Activated CD8-positive, alpha-beta T cell treated with anti-CD3 and anti-CD28 coated beads, Interleukin-2, amount 10 ng/mL, durations not matched to agents 7 days and 5 days (primary cell): ENCODE results near the gene S100P. TPM values are rescaled to one million over a fixed set of nuclear protein-coding genes. Genes with fewer than 3 reads are reported as not detected.

ENCODE experiments used
- ATAC-seq: fragments of 150-1000 bp; cut with Tn5 transposase; one replicate; pipeline ENCODE4 v1.10.0; 2021; ENCODE audit warnings: moderate library complexity
- CTCF ChIA-PET: fragments of 350-600 bp; sonication (Branson Sonifier 250); formaldehyde crosslinking; loops from one replicate; lab custom pipeline; 2021; ENCODE audit warnings: antibody characterized with exemption; lab: Charles Lee
- POLR2A ChIA-PET: fragments of 350-600 bp; sonication (Branson Sonifier 250); formaldehyde crosslinking; loops from one replicate; lab custom pipeline; 2021; ENCODE audit warnings: antibody characterized with exemption; lab: Charles Lee
- DNase-seq: peaks from one replicate; pipeline ENCODE4 v3.0.0-alpha.2; 2020
- H3K27ac Mint-ChIP-seq: one replicate; pipeline ENCODE4 v1.8.0; 2021; ENCODE audit warnings: mild to moderate bottlenecking, mixed read lengths
- H3K27me3 Mint-ChIP-seq: one replicate; pipeline ENCODE4 v1.8.0; 2021; ENCODE audit warnings: low read depth, mixed read lengths
- H3K36me3 Mint-ChIP-seq: one replicate; pipeline ENCODE4 v1.8.0; 2021; ENCODE audit warnings: low read depth, mixed read lengths
- H3K4me1 Mint-ChIP-seq: one replicate; pipeline ENCODE4 v1.8.0; 2021; ENCODE audit warnings: low read depth, mixed read lengths
- H3K4me3 Mint-ChIP-seq: one replicate; pipeline ENCODE4 v1.8.0; 2021; ENCODE audit warnings: mild to moderate bottlenecking, mixed read lengths
- H3K9me3 Mint-ChIP-seq: one replicate; pipeline ENCODE4 v1.8.0; 2022; ENCODE audit warnings: mixed read lengths; ENCODE audit not compliant: insufficient read depth
- total RNA-seq, 2 experiments: library from RNA; stranded (reverse); gene quantifications; one replicate each; pipeline ENCODE4 v1.2.3, GENCODE V29; 2021

Gene S100P
- total RNA-seq, 2 experiments from 2014 or later: 8.3 to 8.5 TPM

GRCh38 chr4:6714954-6715353 lies 21.3 kb downstream of the S100P start:
- CTCF ChIA-PET: interaction anchor here (1.0 to 22.2 kb wide), 3 partner anchors 14 to 160 kb away, joined by 4 to 354 read pairs (median 202); a partner anchor contains a TSS
- DNase-seq (no peak), ATAC-seq (no peak)
- Mint-ChIP-seq H3K4me1 (peaks cover 40% of the 10 kb centered on the region), H3K27ac (no peak overlapping the region), H3K9me3 (peaks cover 10% of the 10 kb centered on the region), H3K27me3 (no peaks in the 10 kb centered on the region), H3K4me3 (peak overlapping the region; percentile 23), H3K36me3 (peaks cover 19% of the 10 kb centered on the region)
- POLR2A ChIA-PET: interaction anchor here (3.1 kb wide), 2 partner anchors 24 to 40 kb away, joined by 25 to 39 read pairs; a partner anchor contains a TSS

GRCh38 chr4:6715704-6716017 lies 22.0 kb downstream of the S100P start:
- DNase-seq: no peak
- Mint-ChIP-seq H3K36me3 (peaks cover 18% of the 10 kb centered on the region), H3K4me1 (peaks cover 40% of the 10 kb centered on the region), H3K9me3 (peaks cover 10% of the 10 kb centered on the region), H3K27ac (peak overlapping the region; percentile 97), H3K4me3 (peak overlapping the region; percentile 91), H3K27me3 (no peaks in the 10 kb centered on the region)
- ChIA-PET POLR2A (interaction anchor here (0.6 to 3.1 kb wide), 10 partner anchors 11 to 356 kb away, joined by 3 to 39 read pairs (median 6); partner anchors contain the start of gene TBC1D14), CTCF (interaction anchor here (1.0 to 22.2 kb wide), 10 partner anchors 9 to 354 kb away, joined by 3 to 354 read pairs (median 10); partner anchors contain the start of genes KIAA0232 and TADA2B)
- ATAC-seq: no peak

GRCh38 chr4:6716018-6716911 lies 22.6 kb downstream of the S100P start, which contains the start of gene BLOC1S4:
BLOC1S4 (plus strand) TSS chr4:6716174; CDS start chr4:6716210, 36 bp downstream.
- H3K9me3 Mint-ChIP-seq: peaks cover 10% of the 10 kb centered on the region
- H3K4me3 Mint-ChIP-seq: peak within 1 kb of the TSS; percentile 91
- peak within 1 kb of the TSS; percentile 97 for H3K27ac Mint-ChIP-seq
- no peaks in the 10 kb centered on the region for H3K27me3 Mint-ChIP-seq
- ATAC-seq (peak; percentile 83), DNase-seq (peak; percentile 92)
- POLR2A ChIA-PET: interaction anchor here (0.6 to 3.1 kb wide), 13 partner anchors 9 to 355 kb away, joined by 3 to 39 read pairs (median 5); partner anchors contain the start of genes MRFAP1 and TBC1D14
- H3K4me1 Mint-ChIP-seq: peaks cover 35% of the 10 kb centered on the region
- CTCF ChIA-PET: interaction anchor here (0.6 to 22.2 kb wide), 20 partner anchors 9 to 355 kb away, joined by 3 to 354 read pairs (median 4); partner anchors contain the start of genes KIAA0232, TADA2B and TBC1D14
- H3K36me3 Mint-ChIP-seq: peaks cover 14% of the 10 kb centered on the region

GRCh38 chr4:6716958-6717655 lies 23.4 kb downstream of the S100P start:
- Mint-ChIP-seq H3K27ac (peak overlapping the region; percentile 97), H3K27me3 (peaks cover 3% of the 10 kb centered on the region), H3K4me1 (peaks cover 31% of the 10 kb centered on the region), H3K4me3 (peak overlapping the region; percentile 91), H3K36me3 (peaks cover 14% of the 10 kb centered on the region), H3K9me3 (peaks cover 10% of the 10 kb centered on the region)
- ATAC-seq (no peak), DNase-seq (no peak)
- POLR2A ChIA-PET: interaction anchor here (0.5 to 3.1 kb wide), 10 partner anchors 10 to 352 kb away, joined by 3 to 39 read pairs (median 6); partner anchors contain the start of gene MRFAP1
- CTCF ChIA-PET: interaction anchor here (0.6 to 22.2 kb wide), 20 partner anchors 10 to 355 kb away, joined by 3 to 354 read pairs (median 4); partner anchors contain the start of genes KIAA0232, MAN2B2, TADA2B and TBC1D14

- no peak for DNase-seq
- Mint-ChIP-seq H3K4me3 (no peak overlapping the region), H3K27me3 (peaks cover 3% of the 10 kb centered on the region), H3K27ac (peak overlapping the region; percentile 3), H3K4me1 (peaks cover 33% of the 10 kb centered on the region), H3K9me3 (no peaks in the 10 kb centered on the region), H3K36me3 (peaks cover 14% of the 10 kb centered on the region)
- ChIA-PET POLR2A (interaction anchor here (0.9 to 2.0 kb wide), 2 partner anchors 46 to 155 kb away, joined by 3 to 10 read pairs; a partner anchor contains a TSS), CTCF (interaction anchor here (0.9 to 22.2 kb wide), 19 partner anchors 9 to 363 kb away, joined by 3 to 354 read pairs (median 5); partner anchors contain the start of genes MRFAP1L1 and S100P)
- ATAC-seq: no peak
Observed at GRCh38 chr4:6718932-6719610, 25.4 kb downstream of the S100P start.

- no peak overlapping the region for H3K27ac Mint-ChIP-seq
- no peak for DNase-seq
- POLR2A ChIA-PET: interaction anchor here (2.0 kb wide), 1 partner anchor 154 kb away, joined by 10 read pairs; no protein-coding TSS in a partner anchor
- H3K4me1 Mint-ChIP-seq: peaks cover 33% of the 10 kb centered on the region
- CTCF ChIA-PET: interaction anchor here (0.9 to 22.2 kb wide), 27 partner anchors 10 to 362 kb away, joined by 3 to 354 read pairs (median 4); partner anchors contain the start of genes GRPEL1, MRFAP1, MRFAP1L1 and S100P
- no peaks in the 10 kb centered on the region for H3K9me3 Mint-ChIP-seq
- H3K27me3 Mint-ChIP-seq: peaks cover 3% of the 10 kb centered on the region
- H3K36me3 Mint-ChIP-seq: peaks cover 14% of the 10 kb centered on the region
- ATAC-seq: no peak
- no peak overlapping the region for H3K4me3 Mint-ChIP-seq
Observed at GRCh38 chr4:6719611-6720179, 26.0 kb downstream of the S100P start.

- H3K9me3 Mint-ChIP-seq: no peaks in the 10 kb centered on the region
- peaks cover 14% of the 10 kb centered on the region for H3K36me3 Mint-ChIP-seq
- H3K27me3 Mint-ChIP-seq: peaks cover 3% of the 10 kb centered on the region
- no peak overlapping the region for H3K27ac Mint-ChIP-seq
- H3K4me1 Mint-ChIP-seq: peaks cover 30% of the 10 kb centered on the region
- ChIA-PET POLR2A (interaction anchor here (2.0 kb wide), 1 partner anchor 153 kb away, joined by 10 read pairs; no protein-coding TSS in a partner anchor), CTCF (interaction anchor here (0.7 to 22.2 kb wide), 36 partner anchors 10 to 361 kb away, joined by 3 to 354 read pairs (median 4); partner anchors contain the start of genes GRPEL1, MRFAP1, MRFAP1L1 and S100P)
- ATAC-seq: peak; percentile 51
- peak; percentile 84 for DNase-seq
- H3K4me3 Mint-ChIP-seq: peak overlapping the region; percentile 28
Observed at GRCh38 chr4:6720202-6720699, 26.6 kb downstream of the S100P start.

- Mint-ChIP-seq H3K4me3 (no peak overlapping the region), H3K27me3 (peaks cover 3% of the 10 kb centered on the region), H3K27ac (no peak overlapping the region), H3K4me1 (peaks cover 23% of the 10 kb centered on the region), H3K9me3 (no peaks in the 10 kb centered on the region), H3K36me3 (peaks cover 10% of the 10 kb centered on the region)
- ChIA-PET POLR2A (no interaction called here), CTCF (interaction anchor here (0.7 to 8.5 kb wide), 8 partner anchors 56 to 351 kb away, joined by 3 to 202 read pairs (median 3); no protein-coding TSS in a partner anchor)
- ATAC-seq: no peak
- DNase-seq: no peak
Observed at GRCh38 chr4:6721121-6721520, 27.4 kb downstream of the S100P start.

- H3K27me3 Mint-ChIP-seq: peaks cover 3% of the 10 kb centered on the region
- POLR2A ChIA-PET: no interaction called here
- H3K9me3 Mint-ChIP-seq: no peaks in the 10 kb centered on the region
- DNase-seq: no peak
- peaks cover 23% of the 10 kb centered on the region for H3K4me1 Mint-ChIP-seq
- no peak overlapping the region for H3K27ac Mint-ChIP-seq
- CTCF ChIA-PET: interaction anchor here (1.0 kb wide), 1 partner anchor 8 kb away, joined by 3 read pairs; no protein-coding TSS in a partner anchor
- no peak overlapping the region for H3K4me3 Mint-ChIP-seq
- peaks cover 10% of the 10 kb centered on the region for H3K36me3 Mint-ChIP-seq
- no peak for ATAC-seq
Observed at GRCh38 chr4:6722891-6723290, 29.2 kb downstream of the S100P start.

GRCh38 chr4:6723851-6724250 lies 30.2 kb downstream of the S100P start:
- ChIA-PET CTCF (interaction anchor here (2.2 kb wide), 1 partner anchor 150 kb away, joined by 8 read pairs; no protein-coding TSS in a partner anchor), POLR2A (no interaction called here)
- no peak for DNase-seq
- peaks cover 5% of the 10 kb centered on the region for H3K36me3 Mint-ChIP-seq
- H3K4me1 Mint-ChIP-seq: peaks cover 19% of the 10 kb centered on the region
- H3K27ac Mint-ChIP-seq: no peak overlapping the region
- no peaks in the 10 kb centered on the region for H3K9me3 Mint-ChIP-seq
- ATAC-seq: no peak
- peaks cover 3% of the 10 kb centered on the region for H3K27me3 Mint-ChIP-seq
- H3K4me3 Mint-ChIP-seq: no peak overlapping the region
